Fibroblast of mammary gland (primary cell): ENCODE measurements around the gene PCBD1.

ENCODE experiments used
- DNase-seq: peaks from one replicate; pipeline ENCODE4 v3.0.0-alpha.2; 2010; ENCODE audit warnings: low read depth
- H3K4me3 ChIP-seq: 2 replicates; pipeline ENCODE4 v1.5.1; 2011; ENCODE audit warnings: low read depth, mild to moderate bottlenecking, low read length, moderate library complexity; ENCODE audit not compliant: control insufficient read depth
- CTCF ChIP-seq: conservative IDR thresholded peaks from 2 replicates; pipeline ENCODE4 v1.5.1; 2011; ENCODE audit warnings: low read depth, low read length, inconsistent platforms; ENCODE audit not compliant: control insufficient read depth, insufficient read depth

PCBD1 gene

DNA sequence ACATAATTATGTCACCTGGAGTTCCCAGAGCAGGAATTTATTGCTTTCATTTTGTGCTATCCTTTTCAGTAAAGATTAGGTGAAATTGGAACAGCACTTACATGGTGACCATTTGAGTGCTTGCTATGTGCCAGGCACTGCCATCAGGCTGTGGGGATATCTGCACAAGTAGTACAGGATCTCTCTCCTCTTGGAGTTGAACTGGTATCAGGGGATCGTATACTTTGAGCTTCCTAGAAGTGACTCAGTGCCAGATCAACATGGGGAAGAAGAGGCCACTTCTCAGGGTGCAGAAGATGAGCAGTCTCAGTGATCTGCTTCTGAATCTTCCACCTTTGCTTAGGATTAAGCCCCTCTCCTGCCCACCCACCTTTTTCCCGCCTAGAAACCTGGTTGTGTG lies 43.1 kb downstream of the PCBD1 start:
- DNase-seq: no peak

GRCh38 chr10:70843776-70844489 lies 44.4 kb downstream of the PCBD1 start:
- no peak for TF ChIP-seq CTCF
- no peak overlapping the region for H3K4me3 ChIP-seq
- no peak for DNase-seq

More for the DNA sequence above, 43.1 kb downstream of the PCBD1 start:
- no peak for TF ChIP-seq CTCF
- H3K4me3 ChIP-seq: no peak overlapping the region

DNA sequence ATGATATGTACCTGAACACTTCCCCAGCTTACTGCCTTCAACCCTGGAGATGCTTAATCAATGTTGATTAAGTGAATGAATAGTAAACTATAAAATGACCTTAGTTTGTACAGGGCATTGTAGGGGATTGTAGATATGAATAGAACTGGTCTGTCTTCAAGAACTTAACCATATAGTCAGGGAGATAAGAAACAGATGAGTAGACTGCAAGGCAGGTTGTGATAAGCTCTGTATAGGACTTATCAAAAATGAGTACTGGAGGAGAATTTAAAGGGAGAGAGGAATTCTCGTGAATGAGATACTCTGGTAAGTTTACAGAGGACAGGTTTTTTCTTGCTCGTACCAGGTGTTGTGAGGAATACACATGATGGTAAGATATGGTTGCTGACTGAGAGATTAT lies 45.0 kb downstream of the PCBD1 start:
- no peak for DNase-seq
- no peak for TF ChIP-seq CTCF
- no peak overlapping the region for H3K4me3 ChIP-seq

- TF ChIP-seq CTCF: no peak
- H3K4me3 ChIP-seq: no peak overlapping the region
- no peak for DNase-seq
These were observed 47.5 kb downstream of the PCBD1 start for GRCh38 chr10:70840836-70841235.

DNA sequence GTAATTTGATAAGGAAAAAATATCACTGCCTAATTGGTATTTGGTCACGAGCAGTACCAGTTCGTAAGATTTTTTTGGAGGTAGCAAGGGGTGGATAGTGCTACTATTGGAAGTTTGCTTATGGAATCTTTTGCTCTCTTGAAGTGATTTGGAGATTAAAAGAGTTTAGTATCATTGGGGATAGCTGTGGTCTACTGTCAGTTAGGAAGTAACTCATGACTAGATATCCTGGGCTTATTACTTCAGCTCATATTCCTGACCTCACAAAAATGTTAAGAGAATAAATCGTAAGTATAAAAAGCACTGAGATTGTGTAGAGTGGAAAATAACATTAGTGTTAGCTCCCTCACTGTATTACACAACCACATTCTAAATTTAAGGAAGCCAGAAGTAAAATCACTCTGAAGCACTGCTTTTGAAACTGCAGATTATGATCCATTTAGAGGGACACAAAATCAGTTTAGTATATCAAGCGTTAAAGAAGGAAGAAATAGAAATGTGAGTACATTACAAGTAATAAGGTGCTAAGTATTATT lies 50.0 kb downstream of the PCBD1 start:
- DNase-seq: no peak
- TF ChIP-seq CTCF: no peak
- no peak overlapping the region for H3K4me3 ChIP-seq

GRCh38 chr10:70837660-70838059 lies 50.7 kb downstream of the PCBD1 start:
- TF ChIP-seq CTCF: no peak
- no peak overlapping the region for H3K4me3 ChIP-seq
- no peak for DNase-seq

GRCh38 chr10:70836319-70836718 lies 52.0 kb downstream of the PCBD1 start:
- TF ChIP-seq CTCF: no peak
- no peak for DNase-seq
- no peak overlapping the region for H3K4me3 ChIP-seq
